ENCODE measurements around the gene TRPM3.

TRPM3 gene

DNA sequence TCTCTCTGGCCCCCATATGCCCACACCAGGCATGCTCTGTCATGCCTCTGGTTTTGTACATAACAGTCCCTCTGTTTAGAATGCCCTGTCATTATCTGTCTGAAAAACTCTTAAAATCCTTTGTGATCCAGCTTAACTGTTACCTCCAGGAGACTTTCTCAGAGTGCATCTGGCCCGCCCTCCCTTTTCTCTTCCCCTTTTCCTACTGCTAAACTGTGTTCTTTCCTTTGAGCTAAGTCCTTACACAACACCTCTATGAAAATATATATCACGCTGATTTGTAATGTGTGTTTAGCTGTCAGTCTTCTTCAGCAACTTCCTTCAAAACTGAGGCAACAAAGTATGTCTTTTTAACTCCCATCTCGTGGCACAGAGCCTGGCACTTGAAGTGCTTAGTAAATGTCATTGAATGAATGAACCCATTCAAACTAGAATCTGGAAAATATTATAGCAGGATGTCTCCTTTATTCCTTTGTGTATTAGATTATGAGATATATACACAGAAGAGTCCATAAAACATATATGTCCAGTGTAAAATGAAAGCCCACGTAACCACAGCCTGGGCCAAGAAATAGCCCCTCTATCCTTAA lies 540.7 kb downstream of the TRPM3 start:
- no peak for DNase-seq (ENCODE audit: low read depth)
- H3K4me3 ChIP-seq (ENCODE audit: low read depth, low read length): no peak overlapping the region

DNA sequence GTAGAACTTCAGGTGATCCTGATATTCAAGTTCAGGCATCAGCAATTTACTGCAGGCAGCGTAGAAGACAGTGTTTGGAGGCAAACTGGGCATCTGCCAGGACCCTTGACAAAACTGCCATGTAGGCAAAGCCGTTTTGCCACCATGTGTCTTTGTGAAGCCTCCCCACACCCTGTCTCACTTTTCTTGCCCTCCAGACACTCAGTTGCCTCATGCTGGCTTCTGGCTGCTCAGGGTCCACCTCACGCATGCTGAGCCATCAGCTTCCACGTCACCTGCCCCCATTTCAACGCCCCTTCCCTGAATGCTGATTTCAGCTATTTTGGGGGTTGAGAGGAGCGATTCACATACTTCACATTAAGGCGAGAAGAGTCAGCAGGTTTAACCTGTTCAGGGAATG lies 541.7 kb downstream of the TRPM3 start:
- H3K4me3 ChIP-seq (ENCODE audit: low read depth, low read length): no peak overlapping the region
- DNase-seq (ENCODE audit: low read depth): no peak

DNA sequence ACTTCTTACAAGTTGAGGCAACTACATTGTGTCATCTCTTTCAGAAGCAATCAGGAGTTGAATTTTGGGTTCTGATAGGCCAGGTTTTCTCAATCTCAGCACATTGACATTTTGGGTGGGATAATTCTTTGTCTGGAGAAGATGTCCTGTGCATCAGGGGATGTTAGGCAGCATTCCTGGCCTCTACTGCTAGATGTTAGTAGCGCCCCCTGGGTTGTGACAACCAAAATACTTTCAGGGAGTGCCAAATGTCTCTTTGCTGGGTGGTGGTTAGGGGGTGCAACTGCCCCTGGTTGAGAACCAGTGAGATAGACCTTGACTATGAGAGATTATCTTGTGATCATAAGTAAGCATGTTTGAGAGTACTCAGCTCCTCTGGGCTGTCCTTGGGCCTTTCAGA lies 542.7 kb downstream of the TRPM3 start:
- DNase-seq (ENCODE audit: low read depth): no peak
- H3K4me3 ChIP-seq (ENCODE audit: low read depth, low read length): no peak overlapping the region

DNA sequence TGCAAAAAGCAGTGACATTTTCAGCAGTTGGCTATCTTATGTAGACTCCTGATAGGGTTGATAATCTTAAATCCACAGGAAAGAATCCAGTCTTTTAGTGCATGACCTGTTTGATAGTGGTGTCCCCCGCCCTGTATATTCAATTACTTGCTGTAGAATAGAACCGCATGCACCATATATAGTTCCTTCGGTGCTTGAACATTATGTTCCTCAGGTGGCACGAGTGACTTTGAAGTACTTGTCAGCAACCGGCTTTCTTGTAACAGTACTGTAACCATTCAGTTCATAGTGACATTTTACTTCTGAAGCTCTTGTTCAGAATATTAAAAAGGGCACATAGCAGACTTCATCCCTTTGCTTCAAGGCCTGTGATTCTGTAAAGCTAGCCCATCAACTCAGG lies 543.8 kb downstream of the TRPM3 start:
- no peak for DNase-seq (ENCODE audit: low read depth)
- no peak overlapping the region for H3K4me3 ChIP-seq (ENCODE audit: low read depth, low read length)

DNA sequence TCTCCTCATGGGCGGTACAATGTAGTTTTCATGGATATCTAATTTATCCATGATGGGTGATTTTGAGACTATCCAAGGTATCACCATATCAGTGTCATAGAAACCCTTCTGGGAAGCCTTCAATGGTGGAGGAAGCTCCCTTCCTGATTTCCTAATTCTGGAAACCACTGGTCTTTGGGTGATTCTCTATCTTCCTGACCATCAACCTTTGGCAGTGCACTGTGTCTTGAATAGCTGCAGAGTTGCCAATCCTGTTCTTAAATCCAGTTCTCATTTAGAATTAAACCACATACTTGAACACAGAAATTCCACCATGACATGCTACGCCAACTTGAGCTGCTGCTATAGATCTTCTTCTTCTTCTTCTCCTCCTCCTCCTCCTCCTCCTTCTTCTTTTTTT lies 545.3 kb downstream of the TRPM3 start:
- H3K4me3 ChIP-seq (ENCODE audit: low read depth, low read length): no peak overlapping the region
- DNase-seq (ENCODE audit: low read depth): no peak

DNA sequence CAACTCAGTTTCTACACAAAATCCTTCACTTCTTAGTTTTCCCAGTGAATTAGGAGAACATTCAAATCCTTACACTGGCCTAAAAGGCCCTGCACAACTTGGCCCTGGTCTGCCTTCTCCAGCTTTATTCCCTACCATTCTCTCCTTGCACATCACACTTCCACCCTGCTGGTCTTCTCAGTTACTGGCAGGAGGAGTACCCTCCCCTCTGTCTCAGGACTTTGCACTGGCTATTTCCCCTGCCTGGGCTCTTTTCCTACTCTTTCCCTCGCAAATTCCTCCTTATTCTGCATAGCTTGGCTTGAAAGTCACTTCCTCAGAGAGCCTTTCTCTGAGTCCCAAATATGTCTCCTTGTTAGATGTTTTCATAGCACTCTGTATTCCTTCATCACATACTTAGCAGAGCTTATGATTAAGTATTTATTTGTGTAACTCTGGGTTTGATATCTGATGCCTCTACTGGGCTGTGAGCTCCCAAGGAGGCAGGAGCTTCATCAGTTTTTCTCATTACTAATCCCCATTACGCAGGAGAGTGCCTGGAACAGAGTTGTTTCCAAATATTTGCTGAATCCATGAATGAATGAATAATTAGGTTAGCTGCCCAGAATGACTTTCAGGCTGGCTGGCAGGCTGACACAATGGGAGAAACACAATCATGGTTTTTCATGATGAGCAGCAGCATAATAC lies 547.1 kb downstream of the TRPM3 start:
- H3K4me3 ChIP-seq (ENCODE audit: low read depth, low read length): no peak overlapping the region
- DNase-seq (ENCODE audit: low read depth): peak; percentile 78

DNA sequence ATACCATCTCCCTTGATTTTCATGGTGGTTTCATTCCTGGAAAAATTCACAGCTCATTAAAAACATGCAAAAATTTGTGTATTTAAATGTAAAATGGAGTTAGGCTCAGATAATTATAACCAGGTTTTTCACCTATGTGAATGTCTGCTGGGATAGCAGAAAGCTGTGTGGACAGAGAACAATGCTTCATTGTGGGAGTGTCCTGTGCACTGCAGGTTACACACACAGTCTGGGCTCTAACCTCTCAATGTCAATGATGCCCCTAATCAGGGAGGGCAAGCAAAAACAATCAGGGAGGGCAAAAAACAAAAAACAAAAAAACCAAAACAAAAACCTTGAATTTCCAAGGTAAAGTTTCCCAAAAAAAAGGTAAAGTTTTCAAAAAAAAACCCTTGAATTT lies 548.1 kb downstream of the TRPM3 start:
- H3K4me3 ChIP-seq (ENCODE audit: low read depth, low read length): no peak overlapping the region

DNA sequence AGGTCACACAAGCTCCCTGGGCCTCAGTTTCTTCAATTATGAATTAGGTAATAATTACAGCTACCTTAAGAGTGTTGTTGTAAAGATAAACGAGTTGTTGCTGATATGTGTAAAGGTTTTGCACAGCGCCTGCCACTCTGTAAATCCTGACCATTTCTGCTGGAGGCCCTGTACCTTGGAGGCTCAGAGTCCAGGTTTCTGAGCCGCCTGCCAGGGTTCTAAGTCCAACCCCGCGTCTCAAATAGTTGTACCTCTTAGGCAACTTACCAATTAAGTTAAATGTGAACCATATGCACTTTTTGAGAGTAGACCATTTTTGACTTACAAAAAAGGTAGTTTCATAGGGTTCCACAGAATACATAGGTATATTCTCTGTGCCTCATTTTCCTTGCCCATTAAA lies 550.2 kb downstream of the TRPM3 start:
- no peak for DNase-seq (ENCODE audit: low read depth)
- no peak overlapping the region for H3K4me3 ChIP-seq (ENCODE audit: low read depth, low read length)

More for the DNA sequence above, 548.1 kb downstream of the TRPM3 start:
- no peak for DNase-seq (ENCODE audit: low read depth)

DNA sequence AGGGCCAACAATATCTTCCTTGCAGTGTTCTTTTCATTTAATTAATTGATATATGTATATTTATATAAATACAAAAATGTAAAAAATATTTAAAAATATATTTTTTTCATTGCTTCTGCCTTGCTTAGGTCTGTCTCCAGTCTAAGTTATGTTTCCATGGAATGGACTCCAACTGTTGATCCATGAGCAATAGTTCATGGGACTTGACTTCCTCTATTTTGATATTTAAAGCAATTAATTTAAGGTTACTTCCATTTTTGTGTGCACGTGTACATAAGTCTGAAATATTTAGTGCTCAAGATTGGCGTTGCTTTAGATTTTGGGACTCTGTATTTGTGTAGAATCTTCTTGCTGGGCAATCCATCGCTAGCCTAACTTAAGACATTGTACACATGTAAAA lies 551.6 kb downstream of the TRPM3 start:
- no peak overlapping the region for H3K4me3 ChIP-seq (ENCODE audit: low read depth, low read length)
- no peak for DNase-seq (ENCODE audit: low read depth)

DNA sequence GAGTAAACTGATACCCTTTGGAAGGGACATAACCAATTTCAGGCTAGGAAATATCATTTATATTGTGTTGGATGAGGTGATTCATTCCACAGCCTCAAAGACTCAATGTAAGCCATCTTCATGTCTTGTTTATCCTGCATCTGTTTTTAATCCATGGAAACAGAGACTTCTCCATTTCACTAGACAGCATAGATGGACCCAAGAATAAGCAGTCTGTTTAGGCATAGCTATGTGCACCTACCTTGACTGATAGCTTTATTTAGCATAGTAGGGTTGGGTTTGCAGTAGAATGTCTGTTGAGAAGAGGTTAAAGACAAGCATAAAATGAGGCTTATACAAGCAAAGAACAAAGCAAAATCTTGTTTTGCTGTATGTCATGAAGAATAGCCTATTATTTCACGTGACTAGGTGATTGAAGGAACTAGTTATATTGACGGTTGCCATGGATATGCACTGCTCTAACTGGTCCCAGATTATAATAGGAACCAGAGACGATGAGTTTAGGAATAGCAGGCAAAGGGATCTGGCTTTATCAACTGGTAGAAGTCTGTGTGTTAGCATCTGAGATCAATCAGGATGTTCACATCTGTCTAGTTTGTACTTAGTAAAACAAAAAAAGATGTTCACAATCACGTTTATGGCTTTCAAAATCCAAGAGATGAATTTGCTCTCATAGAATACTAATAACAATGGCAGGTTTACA lies 552.2 kb downstream of the TRPM3 start:
- no peak for DNase-seq (ENCODE audit: low read depth)
- H3K4me3 ChIP-seq (ENCODE audit: low read depth, low read length): no peak overlapping the region

DNA sequence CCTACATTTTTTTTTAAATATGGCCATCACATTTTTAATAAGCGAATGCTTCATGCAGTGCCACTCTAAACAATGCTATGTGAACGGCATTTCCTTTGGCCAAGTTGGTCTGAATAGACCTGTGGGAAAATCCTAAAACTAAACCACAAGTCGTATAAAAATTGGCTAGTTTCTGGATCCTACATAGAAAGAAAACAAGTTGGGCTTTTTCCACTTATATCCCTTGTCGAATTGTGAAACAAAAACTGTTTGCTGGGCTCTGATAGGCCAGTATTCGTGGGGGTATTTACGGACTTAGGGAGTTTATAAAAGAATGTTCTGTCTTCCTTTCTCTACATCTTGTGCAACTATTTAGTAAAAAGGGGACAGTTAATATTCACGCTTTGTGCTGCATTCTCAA lies 553.9 kb downstream of the TRPM3 start:
- no peak overlapping the region for H3K4me3 ChIP-seq (ENCODE audit: low read depth, low read length)
- DNase-seq (ENCODE audit: low read depth): no peak

DNA sequence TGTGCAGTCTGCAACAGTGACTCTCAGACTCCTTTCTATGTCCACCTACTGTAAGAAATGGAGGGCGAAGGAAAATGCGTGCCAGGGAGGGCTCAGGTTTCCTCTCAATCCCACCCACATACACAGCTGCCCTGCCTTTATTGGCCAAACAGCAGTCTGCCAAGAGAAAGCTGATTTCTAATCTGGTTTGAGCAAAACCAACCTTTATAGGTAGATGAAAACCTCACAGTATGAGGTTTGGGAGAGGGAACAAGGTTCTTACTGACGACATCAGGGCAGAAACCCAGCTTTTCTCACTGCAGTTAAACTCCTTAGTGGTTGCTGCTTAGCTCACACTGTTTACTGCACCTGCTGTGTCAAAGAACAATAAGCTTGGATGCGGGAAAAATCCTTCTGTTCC lies 554.7 kb downstream of the TRPM3 start:
- DNase-seq (ENCODE audit: low read depth): no peak
- H3K4me3 ChIP-seq (ENCODE audit: low read depth, low read length): no peak overlapping the region

DNA sequence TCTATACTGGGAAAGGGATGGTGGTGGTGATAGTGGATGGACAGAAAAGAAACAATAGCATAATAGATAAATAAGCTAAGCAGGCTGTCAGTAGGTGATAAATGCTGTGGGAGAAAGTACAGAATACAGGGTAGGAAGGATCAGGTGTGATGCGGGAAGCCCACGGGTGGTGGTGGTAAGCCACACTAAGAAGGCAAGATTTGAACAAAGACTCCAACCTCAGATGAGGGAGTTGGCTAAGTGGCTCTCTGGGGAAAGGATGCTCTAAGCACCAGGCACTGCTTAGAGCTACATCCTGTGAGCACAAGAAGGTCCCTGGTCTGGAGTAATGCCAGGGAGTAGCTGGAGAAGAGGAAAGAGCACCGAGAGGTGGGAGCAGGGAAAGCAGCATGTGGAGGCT lies 555.4 kb downstream of the TRPM3 start:
- H3K4me3 ChIP-seq (ENCODE audit: low read depth, low read length): no peak overlapping the region
- no peak for DNase-seq (ENCODE audit: low read depth)

DNA sequence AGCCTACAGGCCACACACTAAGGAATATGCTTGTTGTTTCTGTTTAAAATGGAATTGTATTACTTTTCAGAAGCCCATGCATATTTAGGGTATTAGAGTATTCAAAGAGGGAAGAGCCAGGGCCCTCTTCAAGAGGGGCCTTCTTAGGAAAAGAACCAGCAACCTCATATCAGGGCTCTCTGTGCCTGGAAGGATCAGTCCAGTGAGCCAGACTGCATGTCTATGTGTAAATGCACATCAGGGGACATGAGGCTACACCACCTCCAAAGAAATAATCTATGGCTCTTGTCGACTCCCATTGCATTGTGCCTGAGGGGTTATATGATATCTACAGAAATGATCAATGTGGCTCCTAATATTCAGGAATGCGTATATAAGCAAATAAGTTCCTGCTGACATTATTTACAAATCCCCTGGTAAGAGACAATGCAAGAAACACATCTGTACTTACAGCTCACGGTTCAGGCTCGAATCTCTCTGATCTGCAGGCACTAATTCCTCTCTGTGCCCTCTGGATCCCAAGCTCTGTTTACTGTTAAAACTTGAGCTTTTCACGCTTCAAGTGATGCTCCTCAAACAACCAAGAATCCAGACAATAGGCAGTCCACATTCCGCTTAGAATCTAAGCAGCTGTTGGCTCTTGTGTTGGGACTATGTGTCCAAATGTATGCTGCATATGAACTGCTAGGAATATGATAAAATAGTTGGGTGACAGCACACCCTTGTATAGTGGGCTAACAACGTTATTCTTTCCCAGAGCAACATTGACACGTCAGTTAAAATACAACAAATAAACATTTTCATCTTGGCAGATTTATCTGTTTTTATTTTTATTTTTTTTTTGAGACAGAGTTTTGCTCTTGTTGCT lies 556.7 kb downstream of the TRPM3 start:
- DNase-seq (ENCODE audit: low read depth): no peak
- H3K4me3 ChIP-seq (ENCODE audit: low read depth, low read length): no peak overlapping the region

DNA sequence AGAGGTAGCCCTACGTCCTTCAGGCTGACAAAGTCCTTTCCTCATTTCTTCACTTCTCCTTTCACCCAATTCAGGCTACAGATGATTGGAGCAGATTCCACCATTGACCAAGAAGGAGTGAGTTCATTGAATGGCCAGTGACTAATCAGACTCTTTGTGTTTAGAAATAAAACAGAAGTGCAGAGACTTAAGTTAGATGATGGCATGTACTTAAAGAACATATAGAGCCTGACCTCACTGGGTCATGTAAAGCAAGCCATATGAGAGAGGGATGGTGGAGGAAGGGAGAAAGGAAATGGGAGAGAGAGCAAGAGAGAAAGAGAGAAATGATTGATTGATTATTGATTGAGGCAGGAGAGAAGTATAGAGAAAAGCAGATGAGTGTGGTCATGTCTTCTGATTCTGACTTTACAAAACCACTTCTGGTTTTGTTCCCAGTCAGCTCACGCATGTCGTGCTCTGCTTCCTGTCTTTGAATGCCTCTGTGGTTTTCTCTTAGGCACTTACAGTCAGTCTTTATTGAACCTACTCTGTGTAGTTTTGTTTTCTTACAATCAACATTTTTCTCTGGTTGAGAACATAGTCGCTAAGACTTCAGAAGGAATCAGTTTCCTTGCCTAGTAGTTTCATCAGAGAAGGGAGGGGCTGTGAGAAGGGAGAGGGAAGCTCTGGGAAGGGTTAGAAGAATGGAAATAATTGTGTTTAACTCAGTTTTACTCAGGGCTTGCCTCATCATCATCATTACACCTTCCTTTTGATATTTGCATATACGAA lies 557.8 kb downstream of the TRPM3 start:
- H3K4me3 ChIP-seq (ENCODE audit: low read depth, low read length): no peak overlapping the region
- peak; percentile 67 for DNase-seq (ENCODE audit: low read depth)

DNA sequence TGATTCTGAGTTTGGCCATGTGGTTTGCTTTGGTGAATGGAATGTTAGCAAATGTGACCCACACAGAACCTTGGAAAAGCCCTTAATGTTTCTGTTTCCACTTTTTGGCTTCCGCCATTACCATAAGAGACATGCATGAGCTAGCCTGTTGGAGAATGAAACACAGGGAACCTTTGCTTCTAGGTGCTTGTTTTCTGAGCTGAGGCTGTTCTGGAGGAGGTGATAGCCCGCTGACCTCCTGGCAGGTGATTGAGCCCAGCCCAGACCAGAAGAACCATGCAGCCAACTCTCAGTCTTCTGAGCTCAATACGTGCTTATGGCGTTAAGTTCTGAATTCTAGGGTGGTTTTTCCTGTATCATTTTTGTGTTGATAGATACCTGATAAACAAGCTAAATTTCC lies 558.4 kb downstream of the TRPM3 start:
- H3K4me3 ChIP-seq (ENCODE audit: low read depth, low read length): no peak overlapping the region
- DNase-seq (ENCODE audit: low read depth): no peak

DNA sequence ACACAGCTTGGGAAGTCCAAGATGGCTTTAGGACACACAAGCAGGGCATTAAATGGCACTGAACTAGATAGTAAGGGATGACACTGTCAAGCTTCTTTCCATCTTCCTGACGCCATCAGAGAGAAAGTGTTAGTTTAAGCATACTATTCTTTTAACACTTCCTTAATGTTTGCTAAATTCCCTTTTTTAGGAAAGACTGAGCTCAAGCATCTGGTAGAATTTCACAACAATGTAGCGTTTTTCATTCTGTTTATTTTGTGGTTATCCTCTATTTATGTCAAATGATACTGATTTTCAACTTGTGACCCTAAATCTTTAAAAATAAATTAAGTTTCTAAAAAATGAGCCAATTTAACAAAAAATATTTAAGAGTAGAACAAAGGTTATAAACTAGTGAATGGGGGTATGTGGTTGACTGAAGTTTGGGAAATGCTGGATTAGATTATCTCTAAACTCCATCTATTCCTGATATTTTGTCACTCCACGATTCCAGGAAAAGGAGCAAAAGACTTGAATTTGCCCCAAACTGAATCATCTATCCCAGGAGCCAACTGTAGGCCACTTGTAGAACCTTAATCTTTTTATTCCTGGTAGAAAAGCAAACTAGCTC lies 559.5 kb downstream of the TRPM3 start:
- H3K4me3 ChIP-seq (ENCODE audit: low read depth, low read length): no peak overlapping the region
- DNase-seq (ENCODE audit: low read depth): no peak

DNA sequence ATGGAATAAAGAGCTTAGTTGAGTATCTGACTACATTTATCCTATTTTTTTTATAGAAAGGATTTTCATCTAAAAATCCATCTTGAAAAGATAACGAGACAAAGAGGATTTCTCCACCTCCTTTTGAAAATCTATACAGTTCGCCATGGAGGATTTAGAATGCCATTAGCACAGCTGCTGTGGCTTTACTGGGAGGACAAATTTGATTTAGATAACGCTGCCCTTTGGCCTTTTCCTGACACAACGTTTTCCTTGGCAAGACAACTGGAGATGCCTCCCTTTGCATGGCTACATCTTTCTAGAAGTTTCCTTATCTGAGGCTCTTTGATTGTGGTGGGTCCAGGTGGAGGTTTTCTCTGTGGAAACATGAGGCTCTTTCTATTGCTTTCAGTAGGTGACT lies 560.3 kb downstream of the TRPM3 start:
- H3K4me3 ChIP-seq (ENCODE audit: low read depth, low read length): no peak overlapping the region
- no peak for DNase-seq (ENCODE audit: low read depth)

DNA sequence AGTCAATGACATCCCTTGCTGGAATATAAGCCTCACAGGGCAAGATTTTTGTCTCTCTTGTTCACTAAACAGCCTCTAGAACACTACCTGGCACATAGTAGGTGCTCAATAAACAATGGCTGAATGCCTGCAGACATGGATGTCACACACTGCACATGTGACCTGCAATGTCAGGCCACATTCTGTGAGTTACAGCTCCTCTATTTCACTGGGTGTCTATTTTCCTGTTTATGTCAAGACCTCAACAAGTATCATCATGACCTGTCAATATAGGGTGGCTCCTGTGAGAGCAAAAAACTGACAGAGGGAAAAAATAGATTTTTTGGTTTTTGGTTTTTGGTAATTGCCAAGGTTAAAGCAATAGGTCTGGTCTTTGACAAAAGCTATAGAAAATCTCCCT lies 562.3 kb downstream of the TRPM3 start:
- no peak overlapping the region for H3K4me3 ChIP-seq (ENCODE audit: low read depth, low read length)
- DNase-seq (ENCODE audit: low read depth): no peak
